K562 (cell line): ENCODE measurements around the gene PLXDC2. TPM values are rescaled to one million over a fixed set of nuclear protein-coding genes. Genes with fewer than 3 reads are reported as not detected.

Experiments
- ATAC-seq: fragments of 200-7000 bp; cut with Tn5 transposase; 3 replicates; pipeline ENCODE4 v1.9.1; 2020; ENCODE audit warnings: moderate library complexity
- BruUV-seq: library from RNA; stranded (reverse); fragments of 400-500 nt; replicated peaks from 2 replicates; lab custom pipeline; 2021; lab: Mats Ljungman, UMichigan
- CTCF ChIA-PET: fragments of 300-600 bp; formaldehyde crosslinking; extraction: SDS; loops from one replicate; lab custom pipeline; 2021; ENCODE audit warnings: low intra/inter-chr PET ratio; lab: Yijun Ruan, JAX
- POLR2A ChIA-PET: fragments of 300-600, 350-650 bp; sonication (Branson Sonifier 250); formaldehyde crosslinking; extraction: SDS; loops from one replicate; lab custom pipeline; 2021; ENCODE audit warnings: antibody characterized with exemption, inconsistent platforms; lab: Yijun Ruan, JAX
- DNase-seq, 4 experiments: peaks; one replicate each; pipeline versions ENCODE4 v3.0.0 to v3.0.0-alpha.2; 2011 to 2018; ENCODE audit warnings: low spot score in 3 of 4, mixed read lengths in 3 of 4; ENCODE audit errors: extremely low read depth in 1 of 4
- FAIRE-seq: peaks from 2 replicates; lab custom pipeline; 2011; peaks lifted over from hg19 to GRCh38; lab: Jason Lieb, UNC
- H2AFZ ChIP-seq: 2 replicates; pipeline ENCODE4 v1.6.0; 2011; ENCODE audit warnings: low read depth, low read length, control low read depth, inconsistent platforms
- H3K27ac ChIP-seq: fragments of 200-600 bp; 3 replicates; pipeline ENCODE4 v1.8.0; 2011; ENCODE audit warnings: low read depth, mild to moderate bottlenecking, control low read depth, inconsistent platforms, low read length, moderate library complexity, mixed read lengths; ENCODE audit errors: extremely low read depth
- H3K27me3 ChIP-seq, 2 experiments: fragments of 300-600 bp in 1 of 2; 2 replicates in 1 of 2; 3 replicates in 1 of 2; pipeline versions ENCODE4 v1.6.0 to v1.8.0; 2011; ENCODE audit warnings: inconsistent platforms in 2 of 2, low read length in 2 of 2, mild to moderate bottlenecking in 1 of 2, mixed read lengths in 1 of 2, moderate library complexity in 1 of 2; ENCODE audit not compliant: control insufficient read depth in 2 of 2, insufficient read depth in 2 of 2
- H3K36me3 ChIP-seq: fragments of 300-600 bp; 3 replicates; pipeline ENCODE4 v1.8.0; 2011; ENCODE audit warnings: mild to moderate bottlenecking, low read length, inconsistent platforms; ENCODE audit not compliant: control insufficient read depth, insufficient read depth
- H3K4me1 ChIP-seq, 2 experiments: fragments of 200-600 bp in 1 of 2; replicated peaks in 1 of 2; 2 replicates in 1 of 2; 3 replicates in 1 of 2; pipeline versions ENCODE4 v1.5.1 to v1.8.0; 2011; ENCODE audit warnings: inconsistent platforms in 2 of 2, low read length in 2 of 2, mild to moderate bottlenecking in 1 of 2, mixed read lengths in 1 of 2, moderate library complexity in 1 of 2; ENCODE audit not compliant: control insufficient read depth in 2 of 2, insufficient read depth in 2 of 2
- H3K4me2 ChIP-seq: 2 replicates; pipeline ENCODE4 v1.6.1; 2011; ENCODE audit warnings: low read length, control low read depth, inconsistent platforms, mixed read lengths; ENCODE audit not compliant: insufficient read depth
- H3K4me3 ChIP-seq: fragments of 200-600 bp; sonication (generic), shearing (Covaris generic); 2 replicates; pipeline ENCODE4 v1.5.1; 2016; ENCODE audit warnings: control low read depth, inconsistent platforms
- H3K79me2 ChIP-seq: fragments of 200-600 bp; 3 replicates; pipeline ENCODE4 v1.8.0; 2011; ENCODE audit warnings: low read length, inconsistent platforms; ENCODE audit not compliant: control insufficient read depth, insufficient read depth
- H3K9ac ChIP-seq, 2 experiments: 2 replicates each; pipeline versions ENCODE4 v1.6.0 to v1.6.1; 2011; ENCODE audit warnings: low read depth in 2 of 2, low read length in 2 of 2, control low read depth in 1 of 2, inconsistent platforms in 1 of 2, mild to moderate bottlenecking in 1 of 2, mixed read lengths in 1 of 2; ENCODE audit not compliant: insufficient read depth in 1 of 2
- H3K9me1 ChIP-seq: one replicate; pipeline ENCODE4 v1.6.0; 2011; ENCODE audit warnings: inconsistent platforms, mild to moderate bottlenecking, low read length, moderate library complexity; ENCODE audit not compliant: control insufficient read depth, insufficient read depth
- H3K9me3 ChIP-seq: replicated peaks from 2 replicates; pipeline ENCODE4 v1.5.1; 2011; ENCODE audit warnings: low read depth, low read length, inconsistent platforms; ENCODE audit not compliant: control insufficient read depth, insufficient read depth
- H4K20me1 ChIP-seq: replicated peaks from 2 replicates; pipeline ENCODE4 v1.6.1; 2011; ENCODE audit warnings: low read length, inconsistent platforms, mixed read lengths; ENCODE audit not compliant: control insufficient read depth, insufficient read depth
- ARNT ChIP-seq, 2 experiments: fragments of 450-650 bp; IDR thresholded peaks; 2 replicates each; pipeline ENCODE4 v1.6.1; 2016; ENCODE audit warnings: mild to moderate bottlenecking in 1 of 2
- ATF3 ChIP-seq, 2 experiments: fragments of 450-650 bp in 1 of 2; sonication (generic) in 1 of 2; formaldehyde crosslinking in 1 of 2; IDR thresholded peaks in 1 of 2; conservative IDR thresholded peaks in 1 of 2; 2 replicates each; pipeline versions ENCODE4 v1.6.1 to v1.8.1; 2016 to 2023; ENCODE audit warnings: mild to moderate bottlenecking in 2 of 2, moderate library complexity in 2 of 2, inconsistent platforms in 1 of 2, missing genetic modification reagents in 1 of 2
- CAMTA2 ChIP-seq: fragments of 250-450 bp; sonication (Bioruptor Pico); conservative IDR thresholded peaks from 2 replicates; pipeline ENCODE4 v1.5.1; 2022
- CEBPG ChIP-seq, 3 experiments: fragments of 200-800 bp in 1 of 3; sonication (Bioruptor generic) in 1 of 3; sonication (generic) in 1 of 3; formaldehyde crosslinking in 1 of 3; IDR thresholded peaks in 2 of 3; conservative IDR thresholded peaks in 1 of 3; 2 replicates each; pipeline versions ENCODE4 v1.6.1 to v1.8.0; 2016 to 2022; ENCODE audit warnings: missing compliant biosample characterization in 2 of 3, missing genetic modification characterization in 2 of 3, mild to moderate bottlenecking in 1 of 3, missing genetic modification reagents in 1 of 3
- ELK1 ChIP-seq: sonication (generic); formaldehyde crosslinking; IDR thresholded peaks from 2 replicates; pipeline ENCODE4 v1.8.1; 2022; ENCODE audit warnings: missing genetic modification reagents
- ETV1 ChIP-seq: fragments of 450-650 bp; conservative IDR thresholded peaks from 2 replicates; pipeline ENCODE4 v1.6.1; 2016; ENCODE audit warnings: missing genetic modification characterization, control low read depth, low read depth, missing compliant biosample characterization
- HDAC8 ChIP-seq: fragments of 450-650 bp; IDR thresholded peaks from 2 replicates; pipeline ENCODE4 v1.6.1; 2016; ENCODE audit warnings: mild to moderate bottlenecking, missing genetic modification characterization, moderate library complexity, missing compliant biosample characterization
- MCM7 ChIP-seq, 2 experiments: fragments of 450-650 bp; IDR thresholded peaks; 2 replicates each; pipeline ENCODE4 v1.6.1; 2016 to 2018
- MTA1 ChIP-seq: fragments of 450-650 bp; IDR thresholded peaks from 2 replicates; pipeline ENCODE4 v1.6.1; 2017; ENCODE audit warnings: borderline replicate concordance
- RERE ChIP-seq: sonication (generic); formaldehyde crosslinking; IDR thresholded peaks from 2 replicates; pipeline ENCODE4 v1.8.0; 2023; ENCODE audit warnings: missing genetic modification reagents, mild to moderate bottlenecking, borderline replicate concordance
- TCF7 ChIP-seq: sonication (generic); IDR thresholded peaks from 2 replicates; pipeline ENCODE4 v1.6.1; 2016; ENCODE audit warnings: antibody characterized with exemption, borderline replicate concordance
- TFAM ChIP-seq: fragments of 250-450 bp; sonication (Bioruptor Pico); conservative IDR thresholded peaks from 2 replicates; pipeline ENCODE4 v1.5.0; 2021; ENCODE audit warnings: mild to moderate bottlenecking, moderate library complexity
- ZNF696 ChIP-seq: fragments of 250-450 bp; sonication (Bioruptor Pico); conservative IDR thresholded peaks from 2 replicates; pipeline ENCODE4 v1.4.0; 2020; ENCODE audit warnings: mild to moderate bottlenecking, moderate library complexity
- WGBS: fragments of 100-300 bp; shearing (Covaris generic); methylation state at CpG from one replicate; pipeline ENCODE4 v1.1.6; 2016; ENCODE audit warnings: low coverage, mixed read lengths; ENCODE audit not compliant: insufficient coverage; ENCODE audit errors: missing lambda C conversion rate; 5-methylcytosine and 5-hydroxymethylcytosine counted together
- in situ Hi-C: fragments of 300-500 bp; cut with MboI; formaldehyde crosslinking; loops from 4 replicates; pipeline ENCODE4 v1.15.0; 2018; ENCODE audit warnings: inconsistent platforms, mixed read lengths
- intact Hi-C: fragments of 100-400 bp; cut with micrococcal nuclease; formaldehyde crosslinking; loops from 2 replicates; pipeline ENCODE4 v1.14.2; 2022
- polyA plus RNA-seq, 8 experiments: library from polyadenylated mRNA; depleted of rRNA in 4 of 8; stranded (reverse) in 5 of 8; unstranded in 3 of 8; fragments of >200 nt; fragmentation: Nextera tagmentation in 2 of 8; fragmentation: Illumina TruSeq in 1 of 8; extraction: Ambion mirVana in 2 of 8; extraction: Trizol in 1 of 8; gene quantifications; 2 replicates each; pipeline versions ENCODE4 v1.2.1 to v1.2.3, GENCODE V29; 2011 to 2014; ENCODE audit warnings: inconsistent platforms in 1 of 8, missing spikeins in 1 of 8
- total RNA-seq, 7 experiments: library from RNA; depleted of rRNA in 6 of 7; stranded (reverse); fragments of >200 nt in 6 of 7; fragmentation: Illumina TruSeq in 2 of 7; extraction: Trizol in 2 of 7; gene quantifications; 2 replicates each; pipeline versions ENCODE4 v1.2.1 to v1.2.3, GENCODE V29; 2011 to 2021; ENCODE audit warnings: low replicate concordance in 1 of 7
- TF ChIP-seq, protein P1 (sequence below): fragments of 250-450 bp; sonication (Bioruptor Pico); IDR thresholded peaks from 2 replicates; pipeline ENCODE4 v1.4.0; 2020

PLXDC2 gene
- total and polyA plus RNA-seq, 9 of the 15 experiments (the other 6 are each of a cell fraction or from before 2014, with no cell fraction given), result 0.01 to 0.33 (median 0.10) TPM; not detected in 3

DNA sequence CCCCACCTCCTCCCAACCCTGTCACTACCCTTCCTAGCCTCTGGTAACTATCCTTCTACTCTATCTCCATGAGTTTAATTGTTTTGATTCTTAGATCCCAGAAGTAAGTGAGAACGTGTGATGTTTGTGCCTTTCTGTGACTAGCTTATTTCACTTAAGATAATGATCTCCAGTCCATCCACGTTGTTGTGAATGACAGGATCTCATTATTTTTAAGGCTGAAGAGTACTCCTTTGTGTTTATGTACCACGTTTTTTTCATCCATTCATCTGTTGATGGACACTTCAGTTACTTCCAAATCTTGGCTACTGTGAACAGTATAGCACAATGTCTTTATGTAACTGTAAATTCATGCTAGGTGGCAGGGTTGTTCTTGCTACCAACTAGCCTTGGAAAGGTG lies 461.6 kb downstream of the PLXDC2 start:
- no peak overlapping the region for H3K4me2 ChIP-seq
- FAIRE-seq, result no peak
- H3K27me3 ChIP-seq, result no peaks in the 10 kb centered on the region
- intact Hi-C loops (no loop called here), in situ Hi-C loops (no loop called here)
- H3K4me3 ChIP-seq, result no peak overlapping the region
- CTCF ChIA-PET, result no interaction called here
- 0% methylated on average over 3 of the region's 3 CpGs for WGBS
- BruUV-seq, result no TSS peak
- H4K20me1 ChIP-seq, result no peaks in the 10 kb centered on the region
- H3K79me2 ChIP-seq, result no peaks in the 10 kb centered on the region
- no peak overlapping the region for H3K9ac ChIP-seq
- TF ChIP-seq RERE (CRISPR knock-in tag) (no peak), MCM7 (IDR thresholded peaks at IDR 0.05) (no peak), ELK1 (CRISPR knock-in tag) (no peak), MTA1 (no peak), ZNF696 (no peak), ATF3 (IDR thresholded peaks at IDR 0.05) (no peak), ATF3 (CRISPR knock-in tag; conservative IDR thresholded peaks at IDR 0.05) (no peak), HDAC8 (tag) (no peak), ETV1 (tag) (no peak), CAMTA2 (CRISPR knock-in tag) (no peak), TFAM (CRISPR knock-in tag) (no peak), CEBPG (CRISPR knock-in tag; IDR thresholded peaks at IDR 0.05) (no peak), CEBPG (tag; conservative IDR thresholded peaks at IDR 0.05 in 1 of 2, IDR thresholded peaks at IDR 0.05 in 1 of 2) (no peak), TCF7 (no peak), ARNT (IDR thresholded peaks at IDR 0.05) (no peak)
- TF ChIP-seq, protein P1, sequence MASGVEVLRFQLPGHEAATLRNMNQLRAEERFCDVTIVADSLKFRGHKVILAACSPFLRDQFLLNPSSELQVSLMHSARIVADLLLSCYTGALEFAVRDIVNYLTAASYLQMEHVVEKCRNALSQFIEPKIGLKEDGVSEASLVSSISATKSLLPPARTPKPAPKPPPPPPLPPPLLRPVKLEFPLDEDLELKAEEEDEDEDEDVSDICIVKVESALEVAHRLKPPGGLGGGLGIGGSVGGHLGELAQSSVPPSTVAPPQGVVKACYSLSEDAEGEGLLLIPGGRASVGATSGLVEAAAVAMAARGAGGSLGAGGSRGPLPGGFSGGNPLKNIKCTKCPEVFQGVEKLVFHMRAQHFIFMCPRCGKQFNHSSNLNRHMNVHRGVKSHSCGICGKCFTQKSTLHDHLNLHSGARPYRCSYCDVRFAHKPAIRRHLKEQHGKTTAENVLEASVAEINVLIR (CRISPR knock-in tag), result no peak
- TF ChIP-seq, all 486 proteins: peak for 0
- no peak overlapping the region for H2AFZ ChIP-seq
- POLR2A ChIA-PET, result no interaction called here
- H3K36me3 ChIP-seq, result no peaks in the 10 kb centered on the region
- ATAC-seq (no peak), DNase-seq (no peak)
- no peaks in the 10 kb centered on the region for H3K4me1 ChIP-seq
- H3K27ac ChIP-seq, result no peak overlapping the region
- H3K9me3 ChIP-seq, result no peaks in the 10 kb centered on the region; the same call in 1 of the 2 replicates
- H3K9me1 ChIP-seq, result no peaks in the 10 kb centered on the region
